HCT116 (cell line): ENCODE measurements around the gene SPIRE1. TPM values are rescaled to one million over a fixed set of nuclear protein-coding genes. Genes with fewer than 3 reads are reported as not detected.

Source experiments
- ATAC-seq: fragments of 200-7000 bp; cut with Tn5 transposase; 2 replicates; pipeline ENCODE4 v1.9.1; 2020; ENCODE audit warnings: mild to moderate bottlenecking, moderate library complexity
- BruUV-seq: library from RNA; stranded (reverse); fragments of 400-500 nt; replicated peaks from 2 replicates; lab custom pipeline; 2021; lab: Mats Ljungman, UMichigan
- CTCF ChIA-PET: fragments of 300-600 bp; sonication (Branson Sonifier 250); formaldehyde crosslinking; loops from one replicate; lab custom pipeline; 2021; ENCODE audit warnings: antibody characterized with exemption; lab: Charles Lee
- POLR2A ChIA-PET: fragments of 300-600, 350-600 bp; sonication (Branson Sonifier 250); formaldehyde crosslinking; loops from one replicate; lab custom pipeline; 2021; ENCODE audit warnings: antibody characterized with exemption; lab: Charles Lee
- RAD21 ChIA-PET, 2 experiments: fragments of 300-600 bp; sonication (Branson Sonifier 250); formaldehyde crosslinking; loops; one replicate each; lab custom pipeline; 2023; ENCODE audit warnings: low total read pairs in 2 of 2; ENCODE audit not compliant: uncharacterized antibody in 2 of 2, unreplicated experiment in 2 of 2, low non-redundant PET in 1 of 2; lab: Charles Lee
- DNase-seq: peaks from one replicate; pipeline ENCODE4 v3.0.0-alpha.2; 2010; ENCODE audit warnings: low read depth, low spot score
- H2AFZ ChIP-seq: fragments of 200-600 bp; shearing (Covaris generic), sonication (generic); 2 replicates; pipeline ENCODE4 v1.6.1; 2017; ENCODE audit warnings: low read depth, mixed run types, mixed read lengths, antibody characterized with exemption, low read length; ENCODE audit not compliant: poor library complexity, severe bottlenecking
- H3K27ac ChIP-seq: 2 replicates; pipeline ENCODE4 v1.5.1; 2012; ENCODE audit warnings: low read depth, low read length
- H3K27me3 ChIP-seq: fragments of 200-600 bp; sonication (generic); 2 replicates; pipeline ENCODE4 v1.6.1; 2016; ENCODE audit warnings: mixed run types, low read length, mixed read lengths; ENCODE audit not compliant: insufficient read depth
- H3K36me3 ChIP-seq, 2 experiments: fragments of 200-500 bp in 1 of 2; fragments of 200-600 bp in 1 of 2; sonication (Bioruptor generic) in 1 of 2; sonication (generic) in 1 of 2; 2 replicates each; pipeline versions ENCODE4 v1.5.1 to v1.6.1; 2014 to 2016; ENCODE audit warnings: low read length in 2 of 2, inconsistent platforms in 1 of 2, mixed read lengths in 1 of 2, mixed run types in 1 of 2; ENCODE audit not compliant: insufficient read depth in 2 of 2, control insufficient read depth in 1 of 2
- H3K4me1 ChIP-seq, 2 experiments: fragments of 200-600 bp in 1 of 2; sonication (generic) in 1 of 2; 2 replicates each; pipeline versions ENCODE4 v1.5.1 to v1.6.1; 2012 to 2017; ENCODE audit warnings: low read length in 2 of 2, inconsistent platforms in 1 of 2, mild to moderate bottlenecking in 1 of 2, mixed read lengths in 1 of 2, mixed run types in 1 of 2, moderate library complexity in 1 of 2; ENCODE audit not compliant: insufficient read depth in 2 of 2, control insufficient read depth in 1 of 2
- H3K4me2 ChIP-seq: fragments of 200-600 bp; sonication (generic); 2 replicates; pipeline ENCODE4 v1.6.1; 2017; ENCODE audit warnings: mixed run types, low read length, mixed read lengths
- H3K4me3 ChIP-seq, 2 experiments: fragments of 200-600 bp in 1 of 2; sonication (generic) in 1 of 2; replicated peaks in 1 of 2; 2 replicates each; pipeline ENCODE4 v1.5.1; 2011 to 2016; ENCODE audit warnings: low read length in 2 of 2, control low read depth in 1 of 2, low read depth in 1 of 2, mild to moderate bottlenecking in 1 of 2, mixed read lengths in 1 of 2, mixed run types in 1 of 2
- H3K79me2 ChIP-seq: fragments of 200-600 bp; sonication (generic); 2 replicates; pipeline ENCODE4 v1.6.1; 2017; ENCODE audit warnings: mild to moderate bottlenecking, mixed run types, low read length, moderate library complexity, mixed read lengths; ENCODE audit not compliant: insufficient read depth
- H3K9ac ChIP-seq: fragments of 200-600 bp; sonication (generic); 2 replicates; pipeline ENCODE4 v1.6.1; 2016; ENCODE audit warnings: low read length, mixed read lengths
- H3K9me2 ChIP-seq: fragments of 200-600 bp; sonication (generic), shearing (Covaris generic); 2 replicates; pipeline ENCODE4 v1.6.1; 2017; ENCODE audit warnings: mixed run types, mild to moderate bottlenecking, moderate library complexity; ENCODE audit not compliant: insufficient read depth
- H3K9me3 ChIP-seq, 2 experiments: fragments of 200-500 bp in 1 of 2; fragments of 200-600 bp in 1 of 2; sonication (Bioruptor generic) in 1 of 2; sonication (generic) in 1 of 2; 2 replicates each; pipeline ENCODE4 v1.6.1; 2014 to 2017; ENCODE audit warnings: low read length in 2 of 2, mixed read lengths in 2 of 2, inconsistent platforms in 1 of 2, low read depth in 1 of 2, mild to moderate bottlenecking in 1 of 2, mixed run types in 1 of 2, moderate library complexity in 1 of 2; ENCODE audit not compliant: control insufficient read depth in 1 of 2, insufficient read depth in 1 of 2
- H4K20me1 ChIP-seq: fragments of 200-600 bp; sonication (generic), shearing (Covaris generic); 2 replicates; pipeline ENCODE4 v1.6.1; 2017; ENCODE audit warnings: mixed run types, mild to moderate bottlenecking, moderate library complexity; ENCODE audit not compliant: insufficient read depth
- CBX3 ChIP-seq: IDR thresholded peaks from 2 replicates; pipeline ENCODE4 v1.6.1; 2012; ENCODE audit warnings: low read depth
- EGR1 ChIP-seq: IDR thresholded peaks from 2 replicates; pipeline ENCODE4 v1.6.1; 2012; ENCODE audit warnings: low read depth
- ELF1 ChIP-seq: IDR thresholded peaks from 2 replicates; pipeline ENCODE4 v1.6.1; 2012; ENCODE audit warnings: low read depth, borderline replicate concordance
- EZH2 ChIP-seq: fragments of 200-600 bp; sonication (generic); IDR thresholded peaks from 2 replicates; pipeline ENCODE4 v1.6.1; 2017; ENCODE audit warnings: antibody characterized with exemption, mixed run types
- EZH2phosphoT487 ChIP-seq: fragments of 200-600 bp; IDR thresholded peaks from 2 replicates; pipeline ENCODE4 v1.6.1; 2018; ENCODE audit warnings: antibody characterized with exemption, borderline replicate concordance
- FOSL1 ChIP-seq: IDR thresholded peaks from 2 replicates; pipeline ENCODE4 v1.6.1; 2012; ENCODE audit warnings: low read depth
- JUND ChIP-seq: IDR thresholded peaks from 2 replicates; pipeline ENCODE4 v1.6.1; 2012
- POLR2A ChIP-seq: IDR thresholded peaks from 2 replicates; pipeline ENCODE4 v1.7.0; 2011; ENCODE audit warnings: borderline replicate concordance; ENCODE audit not compliant: insufficient read depth, insufficient read length; ENCODE audit errors: extremely low read depth
- POLR2AphosphoS5 ChIP-seq: IDR thresholded peaks from 2 replicates; pipeline ENCODE4 v1.6.1; 2011; ENCODE audit warnings: mild to moderate bottlenecking, low read depth, low read length, moderate library complexity
- RAD21 ChIP-seq: IDR thresholded peaks from 2 replicates; pipeline ENCODE4 v1.6.1; 2012; ENCODE audit warnings: low read depth, mild to moderate bottlenecking
- SIN3A ChIP-seq: IDR thresholded peaks from 2 replicates; pipeline ENCODE4 v1.6.1; 2012; ENCODE audit warnings: low read depth
- SP1 ChIP-seq: IDR thresholded peaks from 2 replicates; pipeline ENCODE4 v1.6.1; 2012; ENCODE audit warnings: low read depth
- TCF7L2 ChIP-seq: IDR thresholded peaks from 2 replicates; pipeline ENCODE4 v1.7.0; 2011; ENCODE audit warnings: borderline replicate concordance, inconsistent platforms; ENCODE audit not compliant: insufficient read depth, insufficient read length; ENCODE audit errors: extremely low read depth
- ZFX ChIP-seq: fragments of 450-650 bp; IDR thresholded peaks from 2 replicates; pipeline ENCODE4 v1.6.1; 2017
- ZNF274 ChIP-seq: fragments of 200-500 bp; sonication (Bioruptor generic); IDR thresholded peaks from 2 replicates; pipeline ENCODE4 v1.6.1; 2014; ENCODE audit warnings: mild to moderate bottlenecking, low read depth, low read length, inconsistent platforms
- intact Hi-C: fragments of 100-400 bp; cut with micrococcal nuclease; formaldehyde crosslinking; loops from 2 replicates; pipeline ENCODE4 v1.10.0; 2022
- total RNA-seq: library from RNA; stranded (reverse); gene quantifications from one replicate; pipeline ENCODE4 v1.2.1, GENCODE V29; 2021; ENCODE audit not compliant: unreplicated experiment
- TF ChIP-seq, protein P1 (sequence below): IDR thresholded peaks from 2 replicates; pipeline ENCODE4 v1.6.1; 2012
- TF ChIP-seq, protein P2 (sequence below): IDR thresholded peaks from 2 replicates; pipeline ENCODE4 v1.6.1; 2012; ENCODE audit warnings: low read depth
- TF ChIP-seq, protein P3 (sequence below), 3 experiments: fragments of 200-600 bp in 1 of 3; sonication (generic) in 1 of 3; IDR thresholded peaks in 2 of 3; conservative IDR thresholded peaks in 1 of 3; 2 replicates each; pipeline ENCODE4 v1.5.1; 2012 to 2017; ENCODE audit warnings: low read depth in 2 of 3, low read length in 2 of 3, antibody characterized with exemption in 1 of 3, borderline replicate concordance in 1 of 3, control low read depth in 1 of 3, mild to moderate bottlenecking in 1 of 3, mixed read lengths in 1 of 3, mixed run types in 1 of 3, moderate library complexity in 1 of 3; ENCODE audit not compliant: insufficient read depth in 1 of 3
- TF ChIP-seq, protein P4 (sequence below): IDR thresholded peaks from 2 replicates; pipeline ENCODE4 v1.6.1; 2011; ENCODE audit warnings: mild to moderate bottlenecking, low read length, moderate library complexity; ENCODE audit not compliant: insufficient replicate concordance; ENCODE audit errors: extremely low read depth

The SPIRE1 gene
- total RNA-seq, 1 experiment from 2014 or later: 26.6 TPM

DNA sequence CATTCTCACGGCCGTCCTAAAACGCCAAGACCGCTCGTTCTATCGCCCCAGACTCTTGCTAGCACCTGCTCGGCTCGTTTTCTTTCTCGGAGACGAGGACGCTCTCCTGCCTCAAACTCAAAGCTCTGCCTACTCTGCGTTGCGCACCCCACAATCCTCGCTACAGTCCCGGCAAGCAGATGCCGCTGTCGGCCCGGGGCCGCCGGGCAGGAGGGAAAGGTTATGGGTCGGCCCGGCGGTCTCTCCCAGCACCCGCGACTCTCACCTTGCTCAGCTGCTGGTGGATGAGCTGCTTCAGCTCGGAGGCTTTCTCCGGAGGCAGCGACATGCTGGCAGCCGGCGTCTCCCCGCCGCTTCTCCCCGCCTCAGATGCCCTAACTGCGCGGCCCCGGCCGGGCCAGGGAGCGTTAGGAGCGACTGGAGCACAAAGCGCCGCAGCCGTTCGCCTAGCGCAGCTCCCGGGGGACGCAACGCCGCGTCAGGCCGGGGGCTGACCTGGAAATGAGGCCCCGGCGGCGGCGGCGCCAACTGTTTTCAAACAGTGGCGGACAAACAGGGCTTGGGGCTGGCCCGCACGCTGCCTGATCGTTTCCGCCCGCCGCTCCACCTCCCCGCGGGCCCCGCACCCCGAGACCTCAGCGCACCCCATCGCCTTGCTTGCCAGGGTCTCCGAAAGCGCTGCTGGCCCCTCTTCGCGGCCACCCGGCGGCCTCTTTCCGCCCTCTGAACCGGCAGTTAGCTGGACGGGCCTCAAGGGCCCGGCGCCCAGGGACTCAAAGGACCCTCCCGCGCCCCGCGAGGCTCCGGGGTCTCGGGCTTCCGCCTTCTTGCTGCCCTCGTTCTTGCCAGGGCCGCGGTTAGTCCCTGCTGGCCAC lies 44.6 kb upstream of the SPIRE1 start, which contains the start of the genes CEP76 and PSMG2:
CEP76 (minus strand) TSS at position 503 of the 875 bp plus-strand sequence; CDS start at position 328, 175 bp downstream.
PSMG2 (plus strand) TSS at position 822 of the 875 bp plus-strand sequence. CDS start 66 bp downstream, outside the sequence.
- Histone ChIP-seq H3K9me3 (no peaks in the 10 kb centered on the region), H3K4me2 (peak within 1 kb of the TSS; percentile 86), H3K79me2 (peaks cover 87% of the 10 kb centered on the region), H3K36me3 (peaks cover 10 to 20% of the 10 kb centered on the region in 2 experiments), H2AFZ (peak within 1 kb of the TSS; percentile 8), H3K4me1 (peaks cover 8 to 24% of the 10 kb centered on the region in 2 experiments; a peak in 3 of 4 replicates), H3K9ac (peak within 1 kb of the TSS; percentile 95), H3K9me2 (no peaks in the 10 kb centered on the region), H4K20me1 (no peaks in the 10 kb centered on the region), H3K27me3 (no peaks in the 10 kb centered on the region), H3K27ac (peak within 1 kb of the TSS; percentile 95), H3K4me3 (peak within 1 kb of the TSS; percentile 90 to 98)
- TSS peak; percentile 44 for BruUV-seq
- CTCF ChIA-PET: no interaction called here
- peak; percentile 89 for ATAC-seq
- DNase-seq: peak; percentile 64
- intact Hi-C loops: no loop called here
- RAD21 ChIA-PET: no interaction called here
- POLR2A ChIA-PET: interaction anchor here (0.8 to 2.3 kb wide), 2 partner anchors 181 to 325 kb away, joined by 3 to 6 read pairs; partner anchors contain the start of genes AFG3L2 and PTPN2
- TF ChIP-seq, protein P1, sequence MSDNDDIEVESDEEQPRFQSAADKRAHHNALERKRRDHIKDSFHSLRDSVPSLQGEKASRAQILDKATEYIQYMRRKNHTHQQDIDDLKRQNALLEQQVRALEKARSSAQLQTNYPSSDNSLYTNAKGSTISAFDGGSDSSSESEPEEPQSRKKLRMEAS: peak; percentile 68
- 0 out of 2 replicates have a peak, but pooled peaks have one; percentile 24 for TF ChIP-seq FOSL1
- peak; percentile 74 for TF ChIP-seq TCF7L2
- TF ChIP-seq, protein P2, sequence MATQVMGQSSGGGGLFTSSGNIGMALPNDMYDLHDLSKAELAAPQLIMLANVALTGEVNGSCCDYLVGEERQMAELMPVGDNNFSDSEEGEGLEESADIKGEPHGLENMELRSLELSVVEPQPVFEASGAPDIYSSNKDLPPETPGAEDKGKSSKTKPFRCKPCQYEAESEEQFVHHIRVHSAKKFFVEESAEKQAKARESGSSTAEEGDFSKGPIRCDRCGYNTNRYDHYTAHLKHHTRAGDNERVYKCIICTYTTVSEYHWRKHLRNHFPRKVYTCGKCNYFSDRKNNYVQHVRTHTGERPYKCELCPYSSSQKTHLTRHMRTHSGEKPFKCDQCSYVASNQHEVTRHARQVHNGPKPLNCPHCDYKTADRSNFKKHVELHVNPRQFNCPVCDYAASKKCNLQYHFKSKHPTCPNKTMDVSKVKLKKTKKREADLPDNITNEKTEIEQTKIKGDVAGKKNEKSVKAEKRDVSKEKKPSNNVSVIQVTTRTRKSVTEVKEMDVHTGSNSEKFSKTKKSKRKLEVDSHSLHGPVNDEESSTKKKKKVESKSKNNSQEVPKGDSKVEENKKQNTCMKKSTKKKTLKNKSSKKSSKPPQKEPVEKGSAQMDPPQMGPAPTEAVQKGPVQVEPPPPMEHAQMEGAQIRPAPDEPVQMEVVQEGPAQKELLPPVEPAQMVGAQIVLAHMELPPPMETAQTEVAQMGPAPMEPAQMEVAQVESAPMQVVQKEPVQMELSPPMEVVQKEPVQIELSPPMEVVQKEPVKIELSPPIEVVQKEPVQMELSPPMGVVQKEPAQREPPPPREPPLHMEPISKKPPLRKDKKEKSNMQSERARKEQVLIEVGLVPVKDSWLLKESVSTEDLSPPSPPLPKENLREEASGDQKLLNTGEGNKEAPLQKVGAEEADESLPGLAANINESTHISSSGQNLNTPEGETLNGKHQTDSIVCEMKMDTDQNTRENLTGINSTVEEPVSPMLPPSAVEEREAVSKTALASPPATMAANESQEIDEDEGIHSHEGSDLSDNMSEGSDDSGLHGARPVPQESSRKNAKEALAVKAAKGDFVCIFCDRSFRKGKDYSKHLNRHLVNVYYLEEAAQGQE: no peak
- TF ChIP-seq CBX3: no peak
- peak; percentile 56 for TF ChIP-seq SP1
- TF ChIP-seq EGR1: no peak
- TF ChIP-seq POLR2AphosphoS5: peak; percentile 94
- TF ChIP-seq, protein P3, sequence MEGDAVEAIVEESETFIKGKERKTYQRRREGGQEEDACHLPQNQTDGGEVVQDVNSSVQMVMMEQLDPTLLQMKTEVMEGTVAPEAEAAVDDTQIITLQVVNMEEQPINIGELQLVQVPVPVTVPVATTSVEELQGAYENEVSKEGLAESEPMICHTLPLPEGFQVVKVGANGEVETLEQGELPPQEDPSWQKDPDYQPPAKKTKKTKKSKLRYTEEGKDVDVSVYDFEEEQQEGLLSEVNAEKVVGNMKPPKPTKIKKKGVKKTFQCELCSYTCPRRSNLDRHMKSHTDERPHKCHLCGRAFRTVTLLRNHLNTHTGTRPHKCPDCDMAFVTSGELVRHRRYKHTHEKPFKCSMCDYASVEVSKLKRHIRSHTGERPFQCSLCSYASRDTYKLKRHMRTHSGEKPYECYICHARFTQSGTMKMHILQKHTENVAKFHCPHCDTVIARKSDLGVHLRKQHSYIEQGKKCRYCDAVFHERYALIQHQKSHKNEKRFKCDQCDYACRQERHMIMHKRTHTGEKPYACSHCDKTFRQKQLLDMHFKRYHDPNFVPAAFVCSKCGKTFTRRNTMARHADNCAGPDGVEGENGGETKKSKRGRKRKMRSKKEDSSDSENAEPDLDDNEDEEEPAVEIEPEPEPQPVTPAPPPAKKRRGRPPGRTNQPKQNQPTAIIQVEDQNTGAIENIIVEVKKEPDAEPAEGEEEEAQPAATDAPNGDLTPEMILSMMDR (IDR thresholded peaks at IDR 0.05 in 2 of 3, conservative IDR thresholded peaks at IDR 0.05 in 1 of 3; ENCODE audit: borderline replicate concordance in 1 of 3, insufficient read depth in 1 of 3, low read depth in 2 of 3, low read length in 2 of 3): no peak
- no peak for TF ChIP-seq ZNF274
- no peak for TF ChIP-seq EZH2phosphoT487
- no peak for TF ChIP-seq RAD21
- TF ChIP-seq SIN3A: peak; percentile 93
- TF ChIP-seq ZFX: peak; percentile 82
- peak; percentile 13; the same call in 1 of the 2 replicates for TF ChIP-seq JUND
- peak; percentile 64 for TF ChIP-seq POLR2A
- TF ChIP-seq, protein P4, sequence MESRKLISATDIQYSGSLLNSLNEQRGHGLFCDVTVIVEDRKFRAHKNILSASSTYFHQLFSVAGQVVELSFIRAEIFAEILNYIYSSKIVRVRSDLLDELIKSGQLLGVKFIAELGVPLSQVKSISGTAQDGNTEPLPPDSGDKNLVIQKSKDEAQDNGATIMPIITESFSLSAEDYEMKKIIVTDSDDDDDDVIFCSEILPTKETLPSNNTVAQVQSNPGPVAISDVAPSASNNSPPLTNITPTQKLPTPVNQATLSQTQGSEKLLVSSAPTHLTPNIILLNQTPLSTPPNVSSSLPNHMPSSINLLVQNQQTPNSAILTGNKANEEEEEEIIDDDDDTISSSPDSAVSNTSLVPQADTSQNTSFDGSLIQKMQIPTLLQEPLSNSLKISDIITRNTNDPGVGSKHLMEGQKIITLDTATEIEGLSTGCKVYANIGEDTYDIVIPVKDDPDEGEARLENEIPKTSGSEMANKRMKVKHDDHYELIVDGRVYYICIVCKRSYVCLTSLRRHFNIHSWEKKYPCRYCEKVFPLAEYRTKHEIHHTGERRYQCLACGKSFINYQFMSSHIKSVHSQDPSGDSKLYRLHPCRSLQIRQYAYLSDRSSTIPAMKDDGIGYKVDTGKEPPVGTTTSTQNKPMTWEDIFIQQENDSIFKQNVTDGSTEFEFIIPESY: peak; percentile 30
- TF ChIP-seq EZH2: no peak
- peak; percentile 80 for TF ChIP-seq ELF1
